H1 (cell line): Measurements from ENCODE around the gene ROR1. TPM values are rescaled to one million over a fixed set of nuclear protein-coding genes. Genes with fewer than 3 reads are reported as not detected.

Experiments
- CTCF ChIA-PET: fragments of 300-600 bp; sonication (Branson Sonifier 250); formaldehyde crosslinking; loops from one replicate; lab custom pipeline; 2021; ENCODE audit not compliant: partially characterized antibody; lab: Charles Lee
- POLR2A ChIA-PET: fragments of 300-600 bp; sonication (Branson Sonifier 250); formaldehyde crosslinking; loops from one replicate; lab custom pipeline; 2021; ENCODE audit warnings: inconsistent platforms; ENCODE audit not compliant: partially characterized antibody; lab: Charles Lee
- DNase-seq, 2 experiments: peaks; one replicate each; pipeline versions ENCODE4 v3.0.0 to v3.0.0-alpha.2; 2010 to 2022; ENCODE audit warnings: low spot score in 2 of 2, low read depth in 1 of 2, mixed read lengths in 1 of 2
- FAIRE-seq: peaks from 2 replicates; lab custom pipeline; 2011; peaks lifted over from hg19 to GRCh38; lab: Jason Lieb, UNC
- H2AFZ ChIP-seq: 2 replicates; pipeline ENCODE4 v1.8.1; 2012; ENCODE audit warnings: low read length, inconsistent platforms
- H2AK5ac ChIP-seq: 2 replicates; pipeline ENCODE4 v1.6.1; 2013; ENCODE audit warnings: low read depth, low read length
- H2BK120ac ChIP-seq: replicated peaks from 2 replicates; pipeline ENCODE3; 2013; ENCODE audit warnings: low read depth, low read length, inconsistent platforms
- H2BK12ac ChIP-seq: 2 replicates; pipeline ENCODE4 v1.6.1; 2013; ENCODE audit warnings: low read depth, low read length
- H2BK15ac ChIP-seq: 2 replicates; pipeline ENCODE4 v1.6.1; 2013; ENCODE audit warnings: low read length
- H2BK20ac ChIP-seq: 2 replicates; pipeline ENCODE4 v1.6.1; 2013; ENCODE audit warnings: low read length
- H2BK5ac ChIP-seq: 2 replicates; pipeline ENCODE4 v1.6.1; 2013; ENCODE audit warnings: low read depth, low read length
- H3K14ac ChIP-seq: 2 replicates; pipeline ENCODE4 v1.6.1; 2013; ENCODE audit warnings: inconsistent platforms; ENCODE audit not compliant: insufficient read length
- H3K18ac ChIP-seq: 2 replicates; pipeline ENCODE4 v1.6.1; 2013; ENCODE audit warnings: low read length; ENCODE audit errors: extremely low read depth
- H3K23ac ChIP-seq: 2 replicates; pipeline ENCODE4 v1.6.1; 2013; ENCODE audit warnings: inconsistent platforms; ENCODE audit not compliant: insufficient read length
- H3K23me2 ChIP-seq: 2 replicates; pipeline ENCODE4 v1.6.1; 2013; ENCODE audit warnings: low read depth, low read length
- H3K27ac ChIP-seq: 2 replicates; pipeline ENCODE4 v1.6.1; 2011; ENCODE audit warnings: low read depth, low read length, inconsistent platforms
- H3K27me3 ChIP-seq, 4 experiments: replicated peaks in 1 of 4; 1 replicate in 1 of 4; 2 replicates in 3 of 4; pipeline versions ENCODE4 v1.6.1 to v1.8.1; 2011 to 2013; ENCODE audit warnings: low read length in 3 of 4, mild to moderate bottlenecking in 3 of 4, inconsistent platforms in 2 of 4, mixed read lengths in 2 of 4, moderate library complexity in 1 of 4; ENCODE audit not compliant: control insufficient read depth in 3 of 4, insufficient read depth in 3 of 4; ENCODE audit errors: extremely low read depth in 1 of 4
- H3K36me3 ChIP-seq, 4 experiments: 2 replicates each; pipeline versions ENCODE4 v1.6.1 to v1.8.1; 2011 to 2013; ENCODE audit warnings: mild to moderate bottlenecking in 4 of 4, low read length in 3 of 4, moderate library complexity in 2 of 4, control low read depth in 1 of 4, inconsistent platforms in 1 of 4; ENCODE audit not compliant: insufficient read depth in 4 of 4, control insufficient read depth in 2 of 4
- H3K4ac ChIP-seq: replicated peaks from 2 replicates; pipeline ENCODE3; 2013; ENCODE audit warnings: low read length, low read depth, mixed read lengths, inconsistent platforms; ENCODE audit not compliant: insufficient read length
- H3K4me1 ChIP-seq, 4 experiments: replicated peaks in 1 of 4; 1 replicate in 1 of 4; 2 replicates in 3 of 4; pipeline versions ENCODE4 v1.6.1 to v1.8.1; 2011 to 2013; ENCODE audit warnings: low read length in 3 of 4, inconsistent platforms in 2 of 4, mixed read lengths in 1 of 4; ENCODE audit not compliant: insufficient read depth in 4 of 4, control insufficient read depth in 3 of 4
- H3K4me2 ChIP-seq, 2 experiments: 2 replicates each; pipeline versions ENCODE4 v1.6.1 to v1.8.1; 2011 to 2013; ENCODE audit warnings: low read depth in 2 of 2, low read length in 2 of 2, control low read depth in 1 of 2, inconsistent platforms in 1 of 2, mild to moderate bottlenecking in 1 of 2; ENCODE audit not compliant: insufficient read depth in 1 of 2
- H3K4me3 ChIP-seq, 4 experiments: fragments of 200-600, 300-600 bp in 1 of 4; sonication (generic), shearing (Covaris generic), sonication (Bioruptor Twin) in 1 of 4; 2 replicates each; pipeline versions ENCODE4 v1.5.1 to v1.8.1; 2011 to 2016; ENCODE audit warnings: low read length in 4 of 4, low read depth in 3 of 4, control low read depth in 2 of 4, inconsistent platforms in 2 of 4, mild to moderate bottlenecking in 2 of 4, mixed read lengths in 1 of 4, moderate library complexity in 1 of 4; ENCODE audit not compliant: insufficient read depth in 2 of 4; ENCODE audit errors: extremely low read depth in 1 of 4
- H3K56ac ChIP-seq: replicated peaks from 2 replicates; pipeline ENCODE3; 2013; ENCODE audit warnings: low read depth, mild to moderate bottlenecking, mixed read lengths, low read length, inconsistent platforms; ENCODE audit not compliant: insufficient read length
- H3K79me1 ChIP-seq: 2 replicates; pipeline ENCODE4 v1.6.1; 2013; ENCODE audit warnings: low read depth, low read length, control low read depth
- H3K79me2 ChIP-seq, 2 experiments: 2 replicates each; pipeline versions ENCODE4 v1.6.1 to v1.8.1; 2012 to 2013; ENCODE audit warnings: low read length in 2 of 2, mild to moderate bottlenecking in 2 of 2, inconsistent platforms in 1 of 2; ENCODE audit not compliant: insufficient read depth in 2 of 2, control insufficient read depth in 1 of 2
- H3K9ac ChIP-seq, 4 experiments: replicated peaks in 1 of 4; 1 replicate in 1 of 4; 2 replicates in 3 of 4; pipeline versions ENCODE4 v1.6.1 to v1.8.1; 2011 to 2013; ENCODE audit warnings: low read depth in 3 of 4, low read length in 3 of 4, control low read depth in 2 of 4, mild to moderate bottlenecking in 2 of 4, moderate library complexity in 2 of 4, inconsistent platforms in 1 of 4; ENCODE audit errors: extremely low read depth in 1 of 4
- H3K9me3 ChIP-seq, 2 experiments: 2 replicates each; pipeline versions ENCODE4 v1.6.1 to v1.8.1; 2012 to 2013; ENCODE audit warnings: mild to moderate bottlenecking in 2 of 2, moderate library complexity in 2 of 2, control low read depth in 1 of 2, inconsistent platforms in 1 of 2, low read depth in 1 of 2, low read length in 1 of 2, mixed read lengths in 1 of 2; ENCODE audit not compliant: insufficient read depth in 2 of 2
- H4K20me1 ChIP-seq, 2 experiments: replicated peaks in 1 of 2; 2 replicates each; pipeline versions ENCODE3 to v1.8.1; 2011 to 2013; ENCODE audit warnings: inconsistent platforms in 2 of 2, low read length in 2 of 2, mild to moderate bottlenecking in 1 of 2; ENCODE audit not compliant: insufficient read depth in 2 of 2, control insufficient read depth in 1 of 2
- H4K5ac ChIP-seq: 2 replicates; pipeline ENCODE4 v1.6.1; 2013; ENCODE audit warnings: low read length, low read depth, mixed read lengths, inconsistent platforms; ENCODE audit not compliant: insufficient read length
- H4K8ac ChIP-seq: 2 replicates; pipeline ENCODE4 v1.8.0; 2013; ENCODE audit warnings: mild to moderate bottlenecking, moderate library complexity, low read length, inconsistent platforms; ENCODE audit not compliant: insufficient read depth; ENCODE audit errors: extremely low read depth
- H4K91ac ChIP-seq: replicated peaks from 2 replicates; pipeline ENCODE3; 2013; ENCODE audit warnings: low read length, mixed read lengths, inconsistent platforms; ENCODE audit not compliant: insufficient read length
- JUN ChIP-seq: IDR thresholded peaks from 2 replicates; pipeline ENCODE4 v1.6.1; 2011; ENCODE audit warnings: low read depth, mild to moderate bottlenecking, improper control_type of control experiment, low read length
- MAFK ChIP-seq: IDR thresholded peaks from 2 replicates; pipeline ENCODE4 v1.6.1; 2012; ENCODE audit warnings: low read depth, mild to moderate bottlenecking, improper control_type of control experiment, low read length
- SAP30 ChIP-seq: fragments of 300-600 bp; sonication (generic); IDR thresholded peaks from 2 replicates; pipeline ENCODE4 v1.7.1; 2012; ENCODE audit warnings: low read length, moderate library complexity, mild to moderate bottlenecking, inconsistent platforms; ENCODE audit not compliant: insufficient read depth, insufficient replicate concordance
- SIRT6 ChIP-seq: IDR thresholded peaks from one replicate; pipeline ENCODE4 v1.7.1; 2012; ENCODE audit warnings: low read length, inconsistent platforms
- TBP ChIP-seq: IDR thresholded peaks from 2 replicates; pipeline ENCODE4 v1.6.1; 2011; ENCODE audit warnings: low read depth, low read length, improper control_type of control experiment
- TEAD4 ChIP-seq: IDR thresholded peaks from 2 replicates; pipeline ENCODE4 v1.6.1; 2012; ENCODE audit warnings: low read depth, low read length, inconsistent platforms, mixed read lengths
- WGBS, 2 experiments: shearing (Covaris generic) in 1 of 2; methylation state at CpG; one replicate each; pipeline versions ENCODE4 v1.1.6 to v1.1.7; 2013 to 2015; ENCODE audit warnings: low lambda C conversion rate in 2 of 2, mixed read lengths in 2 of 2, inconsistent platforms in 1 of 2, low coverage in 1 of 2, missing lambda C conversion rate in 1 of 2; ENCODE audit not compliant: insufficient replicate concordance in 2 of 2, insufficient coverage in 1 of 2, insufficient read length in 1 of 2; ENCODE audit errors: extremely low coverage in 1 of 2, missing lambda C conversion rate in 1 of 2; 5-methylcytosine and 5-hydroxymethylcytosine counted together
- polyA plus RNA-seq, 7 experiments: library from polyadenylated mRNA; depleted of rRNA in 3 of 7; stranded (reverse) in 5 of 7; unstranded in 2 of 7; fragments of >200 nt in 5 of 7; fragments of 200-250 nt in 2 of 7; gene quantifications; 1 replicate in 5 of 7; 2 replicates in 1 of 7; 4 replicates in 1 of 7; pipeline versions ENCODE4 v1.2.1 to v1.2.3, GENCODE V29; 2011 to 2013; ENCODE audit warnings: missing spikeins in 2 of 7, mixed read lengths in 2 of 7
- total RNA-seq: library from RNA; stranded (reverse); fragmentation: NEBNext Ultra II Directional; extraction: Animal tissue kit (Norgen Biotek cat#: 25700); gene quantifications from 2 replicates; pipeline ENCODE4 v1.2.1, GENCODE V29; 2021

ROR1 gene
- total and polyA plus RNA-seq, 2 of the 8 experiments (the other 6 are each of a cell fraction or from before 2014, with no cell fraction given): 33.6 to 73.6 TPM

- peaks cover 4 to 41% (median 20%) of the 10 kb centered on the region in 4 experiments; a peak in 6 of 8 replicates for H3K36me3 ChIP-seq
- H2BK12ac ChIP-seq: no peak overlapping the region
- no peak overlapping the region for H3K23ac ChIP-seq
- H3K14ac ChIP-seq: no peak overlapping the region
- H3K9me3 ChIP-seq: no peaks in the 10 kb centered on the region
- peak overlapping the region; percentile 79 for H3K4ac ChIP-seq
- H2BK20ac ChIP-seq: no peak overlapping the region
- no peaks in the 10 kb centered on the region for H3K4me1 ChIP-seq
- no peaks in the 10 kb centered on the region for H3K79me2 ChIP-seq
- no peak overlapping the region for H2BK15ac ChIP-seq
- H3K79me1 ChIP-seq: no peaks in the 10 kb centered on the region
- H3K27ac ChIP-seq: no peak overlapping the region
- no peak for TF ChIP-seq SAP30
- no peak for TF ChIP-seq TEAD4
- TF ChIP-seq TBP: no peak
- TF ChIP-seq JUN: no peak
- TF ChIP-seq SIRT6: no peak
- TF ChIP-seq MAFK: no peak
- H2AFZ ChIP-seq: no peak overlapping the region
- H4K8ac ChIP-seq: no peak overlapping the region
- ChIA-PET POLR2A (no interaction called here), CTCF (interaction anchor here (1.6 to 4.7 kb wide), 6 partner anchors 11 to 487 kb away, joined by 4 to 26 read pairs (median 7); no protein-coding TSS in a partner anchor)
- DNase-seq (no peak), FAIRE-seq (no peak)
- H3K56ac ChIP-seq: no peak overlapping the region
- no peak overlapping the region for H3K4me2 ChIP-seq
- H4K5ac ChIP-seq: no peak overlapping the region
- WGBS, 2 experiments: 90% methylated on average over 6 of the region's 6 CpGs; no CpG with 5 or more reads in 1 of the 2 experiments
- no peak overlapping the region for H3K4me3 ChIP-seq
- no peak overlapping the region for H3K18ac ChIP-seq
- no peaks in the 10 kb centered on the region for H3K27me3 ChIP-seq
- no peak overlapping the region for H2BK120ac ChIP-seq
- no peak overlapping the region for H2AK5ac ChIP-seq
- no peaks in the 10 kb centered on the region for H4K20me1 ChIP-seq
- no peak overlapping the region for H2BK5ac ChIP-seq
- no peak overlapping the region for H4K91ac ChIP-seq
- no peak overlapping the region for H3K9ac ChIP-seq
- H3K23me2 ChIP-seq: no peaks in the 10 kb centered on the region
Observed at GRCh38 chr1:64162151-64162550, 388.3 kb downstream of the ROR1 start.
